Measurements from ENCODE around the gene UBE3B.

DNA sequence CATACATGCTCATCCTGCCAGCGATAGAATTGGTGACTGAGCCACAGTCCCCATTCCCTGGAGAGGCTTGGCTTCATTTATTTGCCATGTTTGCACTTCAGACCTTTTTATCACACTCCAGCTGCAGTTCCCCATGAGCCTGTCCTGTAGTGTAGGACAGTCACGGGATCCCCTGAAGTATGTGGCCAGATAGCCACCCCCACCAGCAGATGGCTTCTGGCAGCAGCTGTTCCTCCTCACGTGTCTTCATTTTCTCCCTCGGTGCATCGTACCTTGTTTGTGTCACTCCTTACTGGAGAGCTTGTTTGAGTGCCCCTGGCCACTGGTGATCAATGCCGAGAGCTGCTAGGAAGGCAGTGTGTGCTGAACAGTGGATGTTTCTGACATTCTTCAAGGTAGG is 40.2 kb downstream of the UBE3B start:
- TF ChIP-seq POLR2AphosphoS5 (IDR thresholded peaks at IDR 0.05) (no peak), POLR2A (IDR thresholded peaks at IDR 0.05) (no peak)
- TF ChIP-seq, protein P1, sequence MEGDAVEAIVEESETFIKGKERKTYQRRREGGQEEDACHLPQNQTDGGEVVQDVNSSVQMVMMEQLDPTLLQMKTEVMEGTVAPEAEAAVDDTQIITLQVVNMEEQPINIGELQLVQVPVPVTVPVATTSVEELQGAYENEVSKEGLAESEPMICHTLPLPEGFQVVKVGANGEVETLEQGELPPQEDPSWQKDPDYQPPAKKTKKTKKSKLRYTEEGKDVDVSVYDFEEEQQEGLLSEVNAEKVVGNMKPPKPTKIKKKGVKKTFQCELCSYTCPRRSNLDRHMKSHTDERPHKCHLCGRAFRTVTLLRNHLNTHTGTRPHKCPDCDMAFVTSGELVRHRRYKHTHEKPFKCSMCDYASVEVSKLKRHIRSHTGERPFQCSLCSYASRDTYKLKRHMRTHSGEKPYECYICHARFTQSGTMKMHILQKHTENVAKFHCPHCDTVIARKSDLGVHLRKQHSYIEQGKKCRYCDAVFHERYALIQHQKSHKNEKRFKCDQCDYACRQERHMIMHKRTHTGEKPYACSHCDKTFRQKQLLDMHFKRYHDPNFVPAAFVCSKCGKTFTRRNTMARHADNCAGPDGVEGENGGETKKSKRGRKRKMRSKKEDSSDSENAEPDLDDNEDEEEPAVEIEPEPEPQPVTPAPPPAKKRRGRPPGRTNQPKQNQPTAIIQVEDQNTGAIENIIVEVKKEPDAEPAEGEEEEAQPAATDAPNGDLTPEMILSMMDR (IDR thresholded peaks at IDR 0.05): no peak
